Melanocyte of skin (primary cell): ENCODE results near the gene RASSF7. TPM values are rescaled to one million over a fixed set of nuclear protein-coding genes. Genes with fewer than 3 reads are reported as not detected.

Experiments used
- small RNA-seq, 2 donors: library from RNA; depleted of rRNA; stranded (forward); fragments of <200 nt; gene quantifications; one replicate each; pipeline ENCODE3, GENCODE V24; 2012
- total RNA-seq, 2 donors: library from RNA; depleted of rRNA; stranded (reverse); fragments of >200 nt; gene quantifications; 2 replicates each; pipeline ENCODE4 v1.2.3, GENCODE V29; 2012

The RASSF7 gene, protein sequence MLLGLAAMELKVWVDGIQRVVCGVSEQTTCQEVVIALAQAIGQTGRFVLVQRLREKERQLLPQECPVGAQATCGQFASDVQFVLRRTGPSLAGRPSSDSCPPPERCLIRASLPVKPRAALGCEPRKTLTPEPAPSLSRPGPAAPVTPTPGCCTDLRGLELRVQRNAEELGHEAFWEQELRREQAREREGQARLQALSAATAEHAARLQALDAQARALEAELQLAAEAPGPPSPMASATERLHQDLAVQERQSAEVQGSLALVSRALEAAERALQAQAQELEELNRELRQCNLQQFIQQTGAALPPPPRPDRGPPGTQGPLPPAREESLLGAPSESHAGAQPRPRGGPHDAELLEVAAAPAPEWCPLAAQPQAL
- total RNA-seq: 1 to 10 TPM; 2.1 to 7.3 TPM

DNA sequence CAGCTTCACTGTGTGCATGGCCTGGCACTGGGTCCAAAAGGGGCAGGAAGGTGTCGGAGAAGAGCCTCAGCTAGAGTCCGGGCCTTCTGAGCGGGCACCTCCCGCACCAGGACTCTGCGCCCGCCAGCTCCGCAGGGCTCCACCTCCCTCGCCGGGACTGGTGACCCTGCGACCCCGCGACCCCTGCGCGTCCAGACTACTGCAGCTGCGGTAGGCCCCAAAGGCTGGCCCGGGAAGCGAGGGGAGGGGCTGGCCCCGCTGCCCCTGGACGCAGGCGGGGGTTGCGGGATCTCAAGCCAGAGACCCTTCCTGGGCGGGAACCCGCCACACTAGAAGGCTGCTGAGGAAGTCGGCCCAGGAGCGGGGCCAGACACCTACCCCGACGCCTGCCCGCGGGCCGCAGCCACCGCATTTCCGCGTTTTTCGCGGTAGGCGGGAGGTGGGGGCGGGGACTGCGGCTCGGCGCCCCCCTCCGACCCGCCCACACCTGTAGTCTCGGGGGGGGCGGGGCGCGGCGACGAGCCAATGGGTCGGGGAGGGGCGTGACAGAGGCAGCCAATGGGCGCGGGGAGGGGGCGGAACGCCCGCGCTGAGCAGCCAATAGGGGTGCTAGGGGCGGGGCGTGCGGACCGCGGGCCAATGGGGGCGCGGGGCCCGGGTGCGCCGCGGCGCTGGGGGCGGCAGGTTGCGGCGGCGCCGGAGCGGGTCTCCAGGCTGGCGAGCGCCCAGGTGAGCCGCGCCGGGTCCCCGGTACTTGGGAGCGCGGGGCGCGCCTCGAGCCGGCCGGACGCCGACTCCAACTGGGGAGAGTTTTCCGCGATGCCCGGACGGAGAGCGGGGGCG, at the start of gene RASSF7, which contains the start of gene LMNTD2:
Gene RASSF7 (plus strand): TSS at position 666 of the 843 bp plus-strand sequence. CDS start 799 bp downstream, outside the sequence.
Gene LMNTD2 (minus strand): TSS at position 434 of the 843 bp plus-strand sequence. CDS start 22 bp downstream, at position 412.

DNA sequence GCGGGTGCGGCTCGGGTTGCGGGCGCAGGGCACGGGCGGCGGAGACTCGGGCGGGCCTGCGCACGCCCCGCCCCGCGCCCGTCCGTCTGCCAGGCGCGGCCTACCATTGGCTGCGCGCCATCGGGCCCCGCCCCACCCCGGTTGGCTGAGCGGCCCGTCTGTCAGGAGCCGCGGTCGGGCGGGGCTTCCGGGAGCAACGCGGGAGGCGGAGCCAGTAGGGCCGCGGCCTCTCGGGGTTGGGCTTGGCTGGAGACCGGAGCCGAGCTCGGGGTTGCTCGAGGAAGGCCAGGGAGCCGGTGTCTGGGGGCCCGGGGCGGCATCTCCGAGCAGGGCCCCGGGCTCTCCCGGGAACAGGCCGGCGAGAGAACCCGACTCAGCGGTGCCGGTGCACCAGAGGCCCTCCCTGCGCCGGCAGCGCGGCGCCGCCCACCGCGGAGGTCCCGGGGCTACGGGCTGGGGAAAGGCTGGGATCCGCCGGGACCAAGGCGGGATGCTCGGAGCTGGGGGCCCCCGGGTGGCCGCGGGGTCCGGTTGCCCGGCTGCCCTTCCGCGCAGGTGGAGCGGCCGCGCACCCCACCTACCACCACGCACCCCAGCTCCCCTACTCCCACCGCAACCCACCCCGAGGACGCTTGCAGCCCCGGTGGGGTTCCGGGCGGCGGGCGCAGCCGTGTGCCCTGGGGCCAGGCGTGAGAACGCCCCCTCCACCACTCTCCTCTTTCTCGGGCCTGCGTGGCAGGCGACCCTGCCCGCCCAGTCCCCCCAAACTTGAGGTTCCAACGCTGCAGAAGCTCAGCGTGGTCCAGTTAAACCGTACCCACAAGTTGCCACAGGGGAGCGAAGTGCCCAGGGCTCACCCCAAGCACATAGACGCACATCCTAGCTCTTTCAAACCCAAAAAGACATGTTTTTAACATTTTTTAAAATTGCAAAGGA, 25.0 kb upstream of the RASSF7 start, which contains the start of gene HRAS:
Gene HRAS (minus strand): TSS at position 58 of the 936 bp plus-strand sequence.

DNA sequence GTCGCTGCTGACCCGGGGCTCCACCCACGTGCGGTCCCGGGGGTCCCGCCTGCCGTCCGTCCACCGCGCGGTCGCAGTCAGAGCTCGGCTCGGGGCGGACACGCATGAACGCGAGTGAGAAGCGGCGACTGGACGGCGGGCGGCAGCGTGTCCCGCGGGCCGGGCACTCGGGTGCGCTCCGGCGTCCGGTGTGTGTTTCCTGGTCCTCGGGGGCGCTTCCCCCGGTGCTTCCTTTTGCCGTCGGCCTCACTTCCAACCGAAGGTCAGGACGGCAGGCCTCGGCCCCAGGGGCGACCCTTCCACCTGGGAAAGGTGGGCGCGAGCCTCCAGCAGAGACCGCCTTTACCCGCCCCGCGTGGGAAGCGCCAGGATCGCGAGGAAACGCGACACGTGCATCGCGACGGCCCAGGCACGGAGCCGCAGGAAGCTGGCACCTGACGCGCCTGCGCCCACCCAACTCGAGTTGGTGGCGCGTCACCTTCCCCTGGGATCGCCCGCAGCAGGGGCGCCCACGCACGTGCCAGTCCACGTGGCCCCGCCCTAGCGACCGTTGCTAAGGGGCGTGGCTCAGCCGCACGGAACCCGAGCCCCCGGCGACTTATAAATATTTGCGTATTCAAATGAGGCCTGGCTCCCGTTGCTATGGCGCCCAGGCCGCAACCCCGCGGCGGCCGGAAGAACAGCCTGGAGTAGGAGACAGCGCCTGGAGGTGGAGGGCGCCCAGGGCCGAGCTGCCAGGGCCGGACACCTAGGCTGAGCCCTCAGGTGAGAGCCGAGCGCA, 23.7 kb upstream of the RASSF7 start, which contains the start of gene LRRC56:
Gene LRRC56 (plus strand): TSS at position 687 of the 781 bp plus-strand sequence. CDS start 3,158 bp downstream, outside the sequence.

DNA sequence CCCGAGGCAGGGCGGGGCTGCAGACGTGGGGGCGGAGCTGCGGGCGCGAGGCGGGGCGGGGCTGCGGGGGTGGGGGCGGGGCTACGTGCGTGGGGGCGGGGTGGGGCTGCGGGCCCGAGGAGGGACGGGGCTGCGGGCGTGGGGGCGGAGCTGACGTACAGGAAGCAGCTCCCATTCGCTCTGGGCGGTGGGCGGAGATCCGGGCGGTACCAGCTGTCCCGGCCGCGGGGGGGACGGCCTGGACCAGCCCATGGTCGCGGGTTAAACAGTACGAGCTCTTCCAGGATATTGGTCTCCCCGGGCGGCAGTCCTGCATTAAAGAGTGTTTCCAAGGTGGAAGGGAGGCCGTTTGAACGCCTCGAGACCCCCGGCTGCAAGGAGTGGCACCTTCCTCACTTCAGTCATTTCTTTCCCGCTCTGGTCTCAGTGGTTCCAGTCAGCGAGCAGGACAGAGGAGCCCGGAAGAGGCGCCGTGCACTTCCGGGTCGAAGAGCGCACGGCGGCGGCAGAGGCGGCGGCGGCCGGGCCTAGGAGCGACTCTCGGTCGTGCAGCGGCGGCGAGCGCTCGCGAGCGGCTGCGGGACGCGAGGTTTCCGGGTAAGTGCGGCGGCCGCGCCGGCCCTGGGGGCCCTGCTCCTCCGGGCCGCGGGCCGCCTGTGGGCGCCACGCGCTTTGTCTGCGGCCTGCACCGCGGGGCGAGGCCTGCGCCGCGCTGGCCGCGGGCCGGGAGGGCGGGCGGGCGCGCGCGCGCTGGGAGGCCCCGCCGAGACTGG, 15.4 kb downstream of the RASSF7 start, which contains the start of gene PHRF1:
Gene PHRF1 (plus strand): TSS at position 475 of the 773 bp plus-strand sequence. CDS start 5,043 bp downstream, outside the sequence.

Small RNA genes lying within 50 kb of the gene (small RNA-seq; reads per million reads assigned to genes)
- gene MIR210: 18.4 to 24.5 reads per million in 2 donors

Other genes with a start within 250 kb of the RASSF7 start
- gene IFITM1, start 246.9 kb upstream of the RASSF7 start, total RNA-seq: 100 to 1,000 TPM; 611 to 715 TPM
- gene IFITM3, start 240.1 kb upstream of the RASSF7 start, total RNA-seq: 100 to 1,000 TPM; 292 to 341 TPM
- 10 to 100 TPM in 1 of 2 donors, 1 to 10 TPM in 1; 5.0 to 15.8 TPM for gene B4GALNT4, start 191.5 kb upstream of the RASSF7 start, total RNA-seq
- gene PKP3, start 166.8 kb upstream of the RASSF7 start, total RNA-seq: 1 to 10 TPM; 1.3 to 1.4 TPM
- gene SIGIRR, start 146.0 kb upstream of the RASSF7 start, total RNA-seq: 10 to 100 TPM; 29.6 to 54.7 TPM
- under 1 TPM in 1 of 2 donors, not detected in 1; under 0.01 TPM for gene ANO9, start 119.0 kb upstream of the RASSF7 start, total RNA-seq
- gene PTDSS2, start 110.7 kb upstream of the RASSF7 start, total RNA-seq: 10 to 100 TPM; 38.9 to 44.0 TPM
- 100 to 1,000 TPM; 203 to 262 TPM for gene RNH1, start 53.7 kb upstream of the RASSF7 start, total RNA-seq
- gene HRAS, start 25.4 kb upstream of the RASSF7 start, total RNA-seq: 10 to 100 TPM; 29.6 to 64.6 TPM
- under 1 TPM; under 0.01 to 0.33 TPM for gene LRRC56, start 23.4 kb upstream of the RASSF7 start, total RNA-seq
- 1 to 10 TPM in 1 of 2 donors, under 1 TPM in 1; 0.67 to 1.4 TPM for gene LMNTD2, start 232 bp upstream of the RASSF7 start, total RNA-seq
- 10 to 100 TPM; 21.7 to 32.3 TPM for gene PHRF1, start 15.5 kb downstream of the RASSF7 start, total RNA-seq
- 100 to 1,000 TPM; 148 to 177 TPM for gene IRF7, start 55.0 kb downstream of the RASSF7 start, total RNA-seq
- gene CDHR5, start 64.0 kb downstream of the RASSF7 start, total RNA-seq: not detected
- gene SCT, start 66.2 kb downstream of the RASSF7 start, total RNA-seq: not detected
- not detected for gene DRD4, start 76.3 kb downstream of the RASSF7 start, total RNA-seq
- 10 to 100 TPM; 39.3 to 53.7 TPM for gene DEAF1, start 134.3 kb downstream of the RASSF7 start, total RNA-seq
- gene TMEM80, start 134.8 kb downstream of the RASSF7 start, total RNA-seq: 10 to 100 TPM in 1 of 2 donors, 1 to 10 TPM in 1; 7.0 to 15.1 TPM
- gene EPS8L2, start 145.3 kb downstream of the RASSF7 start, total RNA-seq: 10 to 100 TPM; 26.3 to 30.6 TPM
- 100 to 1,000 TPM; 249 to 377 TPM for gene TALDO1, start 186.5 kb downstream of the RASSF7 start, total RNA-seq
- gene GATD1, start 216.5 kb downstream of the RASSF7 start, total RNA-seq: 10 to 100 TPM; 34.0 to 42.0 TPM
- not detected for gene CEND1, start 229.1 kb downstream of the RASSF7 start, total RNA-seq
- 10 to 100 TPM in 1 of 2 donors, 1 to 10 TPM in 1; 8.6 to 24.3 TPM for gene SLC25A22, start 237.3 kb downstream of the RASSF7 start, total RNA-seq
- 1 to 10 TPM; 5.9 to 7.3 TPM for gene PIDD1, start 244.3 kb downstream of the RASSF7 start, total RNA-seq
- 100 to 1,000 TPM; 243 to 415 TPM for gene RPLP2, start 249.0 kb downstream of the RASSF7 start, total RNA-seq